OCI-LY3 (cell line): Measurements from ENCODE around the gene EPS15.

Source experiments
- H2AFZ ChIP-seq: fragments of 200-600, 300-600 bp; shearing (Covaris generic); 2 replicates; pipeline ENCODE4 v1.6.0; 2014; ENCODE audit warnings: antibody characterized with exemption, low read depth, low read length
- H3K27ac ChIP-seq: fragments of 200-600, 300-600 bp; sonication (generic); 2 replicates; pipeline ENCODE4 v1.5.1; 2014; ENCODE audit warnings: mild to moderate bottlenecking, low read length, moderate library complexity, mixed read lengths
- H3K27me3 ChIP-seq: fragments of 200-600, 300-600 bp; sonication (generic); 2 replicates; pipeline ENCODE4 v1.6.1; 2014; ENCODE audit warnings: low read depth, low read length, mixed read lengths
- H3K36me3 ChIP-seq: fragments of 200-600, 300-600 bp; sonication (generic); replicated peaks from 2 replicates; pipeline ENCODE3; 2014; ENCODE audit warnings: low read depth, low read length, mixed read lengths
- H3K4me1 ChIP-seq: fragments of 300-600, 200-600 bp; sonication (generic); 2 replicates; pipeline ENCODE4 v1.6.1; 2014; ENCODE audit warnings: low read length, mixed read lengths
- H3K4me2 ChIP-seq: fragments of 200-600, 300-600 bp; sonication (generic); 2 replicates; pipeline ENCODE4 v1.6.1; 2014; ENCODE audit warnings: low read length, mixed read lengths
- H3K4me3 ChIP-seq: fragments of 300-600, 200-600 bp; sonication (generic); 2 replicates; pipeline ENCODE4 v1.5.1; 2014; ENCODE audit warnings: antibody characterized with exemption, mild to moderate bottlenecking, low read length, moderate library complexity
- H3K79me2 ChIP-seq: fragments of 300-600, 200-600 bp; shearing (Covaris generic); 2 replicates; pipeline ENCODE4 v1.6.1; 2014; ENCODE audit warnings: mild to moderate bottlenecking, low read length, mixed read lengths
- H3K9ac ChIP-seq: fragments of 300-600, 200-600 bp; shearing (Covaris generic); 2 replicates; pipeline ENCODE4 v1.6.0; 2014; ENCODE audit warnings: mild to moderate bottlenecking, low read length, moderate library complexity
- H3K9me3 ChIP-seq: fragments of 200-600, 300-600 bp; shearing (Covaris generic); 2 replicates; pipeline ENCODE4 v1.6.1; 2014; ENCODE audit warnings: low read length, mixed read lengths; ENCODE audit not compliant: insufficient read depth
- H4K20me1 ChIP-seq: fragments of 200-600, 300-600 bp; sonication (generic); 2 replicates; pipeline ENCODE4 v1.6.1; 2016; ENCODE audit warnings: low read length, mixed read lengths; ENCODE audit not compliant: insufficient read depth
- CTCF ChIP-seq: fragments of 200-600, 300-600 bp; sonication (generic); IDR thresholded peaks from 2 replicates; pipeline ENCODE4 v1.5.1; 2014; ENCODE audit warnings: antibody characterized with exemption, low read length, low read depth
- EZH2phosphoT487 ChIP-seq: fragments of 200-600 bp; shearing (Covaris generic); IDR thresholded peaks from 2 replicates; pipeline ENCODE4 v1.6.1; 2018; ENCODE audit warnings: antibody characterized with exemption, mixed run types, low read depth

Gene EPS15

DNA sequence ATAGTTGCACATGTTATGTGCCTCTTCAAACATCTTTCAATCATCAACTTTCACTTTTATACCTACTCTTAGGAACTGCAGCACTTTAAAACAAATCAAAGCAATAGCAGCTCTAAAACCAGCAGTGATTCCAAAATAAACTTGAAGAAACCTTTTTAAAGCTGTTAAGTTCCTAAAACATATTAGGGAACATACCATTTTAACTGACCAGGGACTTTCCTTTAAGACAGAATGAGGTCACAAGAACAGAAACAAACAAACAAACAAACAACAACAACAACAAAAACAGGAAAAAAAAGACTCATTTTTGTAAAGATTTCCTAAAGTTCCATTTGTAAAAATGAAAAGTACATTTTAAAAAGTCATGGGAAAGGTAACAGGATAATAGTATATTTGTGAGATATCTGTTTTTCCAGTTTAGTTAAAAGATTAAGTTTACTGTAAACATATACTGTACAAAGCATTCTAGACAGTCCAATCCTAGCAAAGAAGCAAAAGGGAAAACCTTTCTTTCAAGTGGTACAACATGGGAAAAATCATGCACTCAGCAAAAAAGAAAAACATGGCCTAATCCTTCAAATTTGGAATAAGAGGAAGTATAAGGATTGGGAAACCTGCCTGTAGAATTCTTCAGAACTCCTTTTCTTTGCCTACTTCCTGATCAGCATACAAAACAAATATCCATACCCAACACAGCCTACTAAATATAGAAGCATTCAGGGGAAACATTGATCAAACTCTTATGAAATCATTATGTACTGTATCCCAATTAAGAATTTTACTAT is 45.5 kb downstream of the EPS15 start:
- peaks cover 8% of the 10 kb centered on the region for H3K36me3 ChIP-seq
- H3K4me2 ChIP-seq = no peak overlapping the region
- no peaks in the 10 kb centered on the region for H3K27me3 ChIP-seq
- no peak for TF ChIP-seq CTCF
- no peak for TF ChIP-seq EZH2phosphoT487
- no peaks in the 10 kb centered on the region for H4K20me1 ChIP-seq
- H3K9me3 ChIP-seq = no peaks in the 10 kb centered on the region
- no peaks in the 10 kb centered on the region for H3K79me2 ChIP-seq
- no peak overlapping the region for H3K4me3 ChIP-seq
- H3K27ac ChIP-seq = no peak overlapping the region
- no peaks in the 10 kb centered on the region for H3K4me1 ChIP-seq
- H3K9ac ChIP-seq = no peak overlapping the region
- H2AFZ ChIP-seq = no peak overlapping the region

GRCh38 chr1:51472359-51472758 is 46.7 kb downstream of the EPS15 start:
- H3K36me3 ChIP-seq = peaks cover 8% of the 10 kb centered on the region
- no peak overlapping the region for H3K4me2 ChIP-seq
- no peaks in the 10 kb centered on the region for H4K20me1 ChIP-seq
- H3K4me1 ChIP-seq = no peaks in the 10 kb centered on the region
- TF ChIP-seq EZH2phosphoT487 (no peak), CTCF (no peak)
- no peak overlapping the region for H2AFZ ChIP-seq
- no peak overlapping the region for H3K4me3 ChIP-seq
- no peaks in the 10 kb centered on the region for H3K9me3 ChIP-seq
- no peaks in the 10 kb centered on the region for H3K79me2 ChIP-seq
- no peaks in the 10 kb centered on the region for H3K27me3 ChIP-seq
- no peak overlapping the region for H3K9ac ChIP-seq
- H3K27ac ChIP-seq = no peak overlapping the region

DNA sequence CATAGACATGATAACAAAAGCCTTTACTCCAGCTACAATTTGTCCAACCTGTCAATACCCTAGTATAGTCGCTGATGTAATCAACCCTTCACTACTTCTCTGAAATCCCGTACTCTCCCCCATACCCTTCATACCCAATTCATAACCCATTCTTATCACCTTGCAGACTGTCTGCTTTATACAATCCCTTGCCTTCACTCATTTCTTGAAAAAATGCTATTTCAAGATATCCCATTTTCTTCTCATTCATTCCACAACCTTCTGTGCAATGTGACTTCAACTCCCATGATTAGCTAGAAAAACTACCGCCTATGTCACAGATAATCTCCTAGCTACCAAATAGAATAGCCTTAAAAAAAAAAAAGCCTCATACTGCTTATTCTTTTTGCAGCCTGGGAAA is 49.5 kb downstream of the EPS15 start:
- Histone ChIP-seq H3K4me2 (no peak overlapping the region), H3K4me1 (no peaks in the 10 kb centered on the region), H3K79me2 (no peaks in the 10 kb centered on the region), H3K9ac (no peak overlapping the region), H3K27me3 (no peaks in the 10 kb centered on the region), H3K27ac (no peak overlapping the region), H3K36me3 (peaks cover 8% of the 10 kb centered on the region), H4K20me1 (no peaks in the 10 kb centered on the region), H3K4me3 (no peak overlapping the region), H2AFZ (no peak overlapping the region), H3K9me3 (no peaks in the 10 kb centered on the region)
- no peak for TF ChIP-seq CTCF
- TF ChIP-seq EZH2phosphoT487 = no peak

DNA sequence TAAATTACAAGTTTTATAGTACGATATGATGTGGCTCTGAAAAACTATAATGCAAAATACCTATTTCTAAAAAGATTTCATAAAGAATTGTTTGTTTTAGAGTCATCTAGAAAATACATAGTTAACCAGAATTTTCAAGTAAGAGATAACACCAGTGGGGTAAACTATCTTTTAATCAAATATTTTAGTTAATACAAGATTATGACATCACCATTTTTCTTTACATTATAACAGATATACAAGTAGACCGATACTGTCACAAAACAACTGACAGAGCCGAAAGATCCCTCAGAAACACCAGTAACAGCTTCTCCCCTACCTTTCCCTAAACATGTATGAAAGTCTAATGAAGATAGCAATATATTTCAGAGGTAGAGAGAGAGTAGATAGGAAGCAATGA is 54.2 kb downstream of the EPS15 start:
- H2AFZ ChIP-seq = no peak overlapping the region
- TF ChIP-seq CTCF (no peak), EZH2phosphoT487 (no peak)
- H3K4me2 ChIP-seq = no peak overlapping the region
- no peaks in the 10 kb centered on the region for H3K36me3 ChIP-seq
- H3K9me3 ChIP-seq = no peaks in the 10 kb centered on the region
- no peak overlapping the region for H3K4me3 ChIP-seq
- no peaks in the 10 kb centered on the region for H3K4me1 ChIP-seq
- H4K20me1 ChIP-seq = no peaks in the 10 kb centered on the region
- H3K27ac ChIP-seq = no peak overlapping the region
- H3K9ac ChIP-seq = no peak overlapping the region
- H3K79me2 ChIP-seq = no peaks in the 10 kb centered on the region
- H3K27me3 ChIP-seq = no peaks in the 10 kb centered on the region
